Natural killer cell treated with Interleukin-12 subunit alpha and Interleukin-12 subunit beta and Interleukin-15 and Interleukin-18, amount 100 ng/mL, for 72 hours (primary cell): Measurements from ENCODE around the gene TLR1. TPM values are rescaled to one million over a fixed set of nuclear protein-coding genes. Genes with fewer than 3 reads are reported as not detected.
"Not testable (repeated sequence)": the region's sequence is repeated elsewhere in the genome, so short reads cannot be mapped to it uniquely, and the experiment has no call there.

Experiments
- ATAC-seq, 2 donors: fragments of 150-1000 bp; cut with Tn5 transposase in 1 of 2; sonication (Bioruptor Pico), chemical (Tn5 transposase) in 1 of 2; 2 replicates each; pipeline ENCODE4 v1.10.0; 2021
- DNase-seq: peaks from one replicate; pipeline ENCODE4 v3.0.0; 2022; ENCODE audit warnings: low spot score
- H3K27ac Mint-ChIP-seq, 2 donors: 1 replicate in 1 of 2; 2 replicates in 1 of 2; pipeline ENCODE4 v1.8.0; 2022; ENCODE audit warnings: mixed read lengths in 2 of 2, mild to moderate bottlenecking in 1 of 2, moderate library complexity in 1 of 2
- H3K27me3 Mint-ChIP-seq, 2 donors: 1 replicate in 1 of 2; 2 replicates in 1 of 2; pipeline ENCODE4 v1.8.0; 2022; ENCODE audit warnings: mixed read lengths in 2 of 2
- H3K36me3 Mint-ChIP-seq: one replicate; pipeline ENCODE4 v1.8.0; 2022; ENCODE audit warnings: mixed read lengths
- H3K4me1 Mint-ChIP-seq, 2 donors: 1 replicate in 1 of 2; 2 replicates in 1 of 2; pipeline ENCODE4 v1.8.0; 2022; ENCODE audit warnings: low read depth in 2 of 2, mixed read lengths in 2 of 2, mild to moderate bottlenecking in 1 of 2
- H3K4me3 Mint-ChIP-seq: one replicate; pipeline ENCODE4 v1.8.0; 2022; ENCODE audit warnings: mixed read lengths
- H3K9me3 Mint-ChIP-seq: 2 replicates; pipeline ENCODE4 v1.8.0; 2022; ENCODE audit warnings: mixed read lengths
- total RNA-seq, 2 donors: library from RNA; stranded (reverse); gene quantifications; one replicate each; pipeline ENCODE4 v1.2.3, GENCODE V29; 2022

Gene TLR1
- total RNA-seq, 2 donors from 2014 or later, result 12.6 to 15.5 TPM

DNA sequence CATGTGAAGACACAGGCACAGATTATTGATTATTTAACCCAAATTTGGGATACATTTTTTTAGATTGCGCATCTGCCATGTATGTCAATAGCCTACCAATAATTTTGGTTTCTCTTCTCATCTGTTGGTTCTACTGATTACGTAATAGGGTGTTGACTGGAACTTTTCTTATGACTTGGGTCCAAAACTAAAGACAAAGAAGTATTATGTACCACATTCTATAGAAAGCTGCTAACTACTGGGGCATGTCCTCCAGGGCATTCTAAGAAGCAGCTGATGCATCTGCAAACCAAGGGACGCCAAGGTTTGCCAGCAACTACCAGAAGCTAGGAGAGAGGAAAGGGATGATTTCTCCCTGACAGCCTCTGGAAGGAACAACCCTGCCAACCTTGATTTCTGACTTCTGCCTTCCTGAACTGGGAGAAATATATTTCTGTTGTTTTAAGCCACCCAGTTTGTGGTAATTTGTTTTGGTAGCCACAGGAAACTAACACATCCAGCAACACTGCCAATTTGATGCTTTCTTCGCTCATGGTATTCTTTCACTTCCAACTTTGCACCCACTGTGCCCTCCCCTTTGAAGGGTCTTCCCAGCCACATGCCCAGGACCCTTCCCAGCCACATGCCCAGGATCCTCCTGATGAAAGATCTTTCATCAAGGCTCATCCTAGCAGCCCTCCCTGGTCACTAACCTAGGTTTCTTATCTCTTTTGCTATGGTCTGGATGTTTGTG, 15.9 kb upstream of the TLR1 start:
- H3K4me1 Mint-ChIP-seq, result peaks cover 20 to 28% of the 10 kb centered on the region in 2 donors

DNA sequence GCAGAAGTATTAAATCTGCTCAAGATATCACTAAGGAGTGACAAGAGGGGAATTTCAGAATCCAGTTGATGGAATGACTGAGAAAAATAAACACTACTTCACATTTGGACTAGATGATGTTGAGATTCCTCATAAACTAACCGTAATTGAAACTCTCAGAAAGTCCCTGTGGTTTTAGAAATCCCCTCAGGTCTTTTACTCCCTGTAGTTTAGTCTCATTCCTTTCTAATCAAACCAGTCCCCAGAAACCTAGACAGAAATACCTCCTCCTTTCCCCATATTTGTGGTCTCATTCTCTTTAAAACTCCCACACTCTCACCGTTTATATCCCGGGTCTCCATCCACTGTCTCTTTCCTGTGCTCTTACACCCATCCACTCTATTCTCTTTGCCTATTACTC, 15.0 kb upstream of the TLR1 start:
- Mint-ChIP-seq H3K4me3 (peak overlapping the region; percentile 72), H3K27ac (peak overlapping the region; percentile 68 to 71), H3K4me1 (peaks cover 20 to 28% of the 10 kb centered on the region in 2 donors), H3K9me3 (peaks cover 3% of the 10 kb centered on the region), H3K36me3 (peaks cover 19% of the 10 kb centered on the region), H3K27me3 (no peaks in the 10 kb centered on the region)
- DNase-seq, result no peak
- peak; percentile 58 to 76 for ATAC-seq

More for the DNA sequence above, 15.9 kb upstream of the TLR1 start:
- DNase-seq, result no peak
- Mint-ChIP-seq H3K27me3 (no peaks in the 10 kb centered on the region), H3K27ac (peak overlapping the region; percentile 68 to 71), H3K36me3 (peaks cover 19% of the 10 kb centered on the region), H3K9me3 (peaks cover 3% of the 10 kb centered on the region), H3K4me3 (peak overlapping the region; percentile 72)
- peak; percentile 64 to 76 for ATAC-seq

DNA sequence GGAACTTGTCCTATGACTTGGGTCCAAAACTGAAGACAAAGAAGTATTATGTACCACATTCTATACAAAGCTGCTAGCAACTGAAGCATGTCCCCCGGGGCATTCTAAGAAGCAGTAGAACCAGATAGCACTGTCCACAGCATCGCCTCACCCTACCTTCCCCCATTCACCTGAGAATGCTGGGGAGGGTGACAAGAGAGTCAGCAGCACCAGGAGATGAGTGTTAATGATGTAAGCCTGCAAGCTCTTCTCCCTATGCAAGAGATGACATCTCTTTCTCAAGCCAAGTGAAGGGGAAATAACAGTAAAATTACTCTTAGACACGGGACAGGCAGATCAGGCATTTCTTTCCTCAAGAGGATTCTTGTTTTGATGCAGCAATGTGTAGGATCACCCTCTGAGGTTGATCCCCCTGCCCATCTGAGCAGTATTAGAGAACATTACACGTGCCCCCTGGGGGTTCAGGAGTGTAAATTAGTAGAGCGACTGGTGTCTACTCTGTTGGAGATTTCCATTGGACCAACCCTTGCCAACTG, 13.9 kb upstream of the TLR1 start:
- ATAC-seq, result no peak
- no peak overlapping the region for H3K4me3 Mint-ChIP-seq
- H3K27me3 Mint-ChIP-seq, result no peaks in the 10 kb centered on the region
- no peak for DNase-seq
- H3K27ac Mint-ChIP-seq, result peak overlapping the region in 1 of 2 donors; percentile 35
- H3K4me1 Mint-ChIP-seq, result peaks cover 20 to 29% of the 10 kb centered on the region in 2 donors
- H3K36me3 Mint-ChIP-seq, result peaks cover 19% of the 10 kb centered on the region
- peaks cover 3% of the 10 kb centered on the region for H3K9me3 Mint-ChIP-seq

DNA sequence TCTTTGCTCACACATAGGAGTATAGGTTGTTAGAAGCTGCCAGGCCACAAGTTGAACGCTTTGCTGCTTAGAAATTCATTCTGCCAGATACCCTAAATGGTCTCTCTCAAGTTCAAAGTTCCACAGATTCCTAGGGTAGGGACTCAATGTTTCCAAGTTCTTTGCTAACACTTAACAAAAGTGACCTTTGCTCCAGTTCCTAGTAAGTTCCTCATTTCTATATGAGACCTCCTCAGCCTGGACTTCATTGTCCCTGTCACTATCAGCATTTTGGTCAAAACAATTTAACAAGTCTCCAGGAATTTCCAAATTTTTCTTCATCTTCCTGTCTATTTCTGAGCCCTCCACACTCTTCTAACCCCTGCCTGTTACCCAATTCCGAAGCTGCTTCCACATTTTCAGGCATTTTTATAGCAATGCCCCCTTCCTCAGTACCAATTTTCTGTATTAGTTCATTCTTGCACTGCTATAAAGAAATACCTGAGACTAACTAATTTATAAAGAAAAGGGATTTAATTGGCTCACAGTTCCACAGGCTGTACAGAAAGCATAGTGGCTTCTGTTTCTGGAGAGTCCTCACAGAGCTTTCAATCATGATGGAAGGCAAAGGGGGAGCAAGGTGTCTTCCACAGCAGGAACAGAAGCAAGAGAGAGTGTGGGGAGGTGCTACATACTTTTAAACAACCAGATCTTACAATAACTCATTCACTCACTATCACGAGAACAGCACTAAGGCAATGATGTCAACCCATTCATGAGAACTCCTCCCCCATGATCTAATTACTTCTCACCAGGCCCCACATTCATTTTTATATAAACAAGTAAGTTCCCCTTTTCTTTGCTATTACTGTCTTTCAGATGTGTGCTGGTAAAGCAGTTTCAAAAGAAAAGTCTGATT, 11.5 kb upstream of the TLR1 start:
- DNase-seq (no peak), ATAC-seq (no peak)
- peaks cover 8% of the 10 kb centered on the region for H3K36me3 Mint-ChIP-seq
- H3K4me1 Mint-ChIP-seq, result peaks cover 20 to 30% of the 10 kb centered on the region in 2 donors
- no peaks in the 10 kb centered on the region for H3K27me3 Mint-ChIP-seq
- H3K4me3 Mint-ChIP-seq, result no peak overlapping the region
- H3K9me3 Mint-ChIP-seq, result no peaks in the 10 kb centered on the region
- no peak overlapping the region for H3K27ac Mint-ChIP-seq

DNA sequence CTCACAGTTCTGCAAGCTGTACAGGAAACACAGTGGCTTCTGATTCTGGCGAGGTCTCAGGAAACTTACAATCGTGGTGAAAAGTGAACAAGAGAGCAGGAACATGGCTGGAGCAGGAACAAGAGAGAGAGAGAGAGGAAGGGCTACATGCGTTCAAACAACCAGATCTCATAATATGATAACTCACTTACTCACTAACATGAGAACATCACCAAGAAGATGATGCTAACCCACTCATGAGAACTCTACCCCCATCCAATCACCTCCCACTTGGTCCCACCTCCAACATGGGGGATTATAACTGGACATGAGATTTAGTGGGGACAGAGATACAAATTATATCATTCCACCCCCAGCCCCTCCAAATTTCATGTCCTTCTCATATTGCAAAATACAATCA, 9.8 kb upstream of the TLR1 start:
- peaks cover 4 to 14% of the 10 kb centered on the region in 2 donors for H3K4me1 Mint-ChIP-seq
- ATAC-seq (no peak), DNase-seq (no peak)
- H3K27ac Mint-ChIP-seq, result no peak overlapping the region
- no peak overlapping the region for H3K4me3 Mint-ChIP-seq
- peaks cover 8% of the 10 kb centered on the region for H3K36me3 Mint-ChIP-seq
- H3K9me3 Mint-ChIP-seq, result no peaks in the 10 kb centered on the region
- no peaks in the 10 kb centered on the region for H3K27me3 Mint-ChIP-seq

DNA sequence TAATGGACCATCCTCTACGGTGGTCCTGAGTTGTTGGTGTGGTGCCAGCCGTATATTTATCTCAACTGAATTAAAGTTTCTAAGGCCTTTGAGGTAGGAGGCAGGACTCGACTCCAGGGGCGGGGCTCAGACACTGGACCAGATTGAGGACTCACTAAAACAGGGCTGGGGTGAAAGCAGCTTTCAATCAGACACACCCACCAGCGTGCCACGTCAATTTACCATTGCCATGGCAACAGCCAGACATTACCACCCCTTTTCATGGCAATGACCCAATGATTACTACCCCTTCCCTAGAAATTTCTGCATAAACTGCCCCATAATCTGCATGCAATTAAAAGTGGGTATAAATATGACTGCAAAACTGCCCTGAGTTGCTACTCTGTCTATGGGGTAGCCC, 6.7 kb upstream of the TLR1 start:
- DNase-seq, result no peak
- no peak overlapping the region for H3K27ac Mint-ChIP-seq
- H3K4me1 Mint-ChIP-seq, result peaks cover 0 to 5% of the 10 kb centered on the region in 2 donors
- no peak overlapping the region for H3K4me3 Mint-ChIP-seq
- no peaks in the 10 kb centered on the region for H3K27me3 Mint-ChIP-seq
- ATAC-seq, result no peak
- H3K36me3 Mint-ChIP-seq, result peaks cover 7% of the 10 kb centered on the region
- H3K9me3 Mint-ChIP-seq, result no peaks in the 10 kb centered on the region

DNA sequence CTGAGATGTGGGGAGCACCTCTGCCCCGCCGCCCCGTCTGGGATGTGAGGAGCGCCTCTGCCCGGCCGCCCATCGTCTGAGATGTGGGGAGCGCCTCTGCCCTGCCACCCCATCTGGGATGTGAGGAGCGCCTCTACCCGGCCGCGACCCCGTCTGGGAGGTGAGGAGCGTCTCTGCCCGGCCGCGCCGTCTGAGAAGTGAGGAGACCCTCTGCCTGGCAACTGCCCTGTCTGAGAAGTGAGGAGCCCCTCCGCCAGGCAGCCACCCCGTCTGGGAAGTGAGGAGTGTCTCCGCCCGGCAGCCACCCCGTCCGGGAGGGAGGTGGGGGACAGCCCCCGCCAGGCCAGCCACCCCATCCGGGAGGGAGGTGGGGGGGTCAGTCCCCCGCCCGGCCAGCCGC, 2.9 kb upstream of the TLR1 start:
- ATAC-seq, H3K4me3 Mint-ChIP-seq, DNase-seq, H3K27me3 Mint-ChIP-seq, H3K9me3 Mint-ChIP-seq, H3K27ac Mint-ChIP-seq: not testable (repeated sequence)
- Mint-ChIP-seq H3K36me3 (peaks cover 10% of the 10 kb centered on the region), H3K4me1 (peaks cover 23 to 34% of the 10 kb centered on the region in 2 donors)

DNA sequence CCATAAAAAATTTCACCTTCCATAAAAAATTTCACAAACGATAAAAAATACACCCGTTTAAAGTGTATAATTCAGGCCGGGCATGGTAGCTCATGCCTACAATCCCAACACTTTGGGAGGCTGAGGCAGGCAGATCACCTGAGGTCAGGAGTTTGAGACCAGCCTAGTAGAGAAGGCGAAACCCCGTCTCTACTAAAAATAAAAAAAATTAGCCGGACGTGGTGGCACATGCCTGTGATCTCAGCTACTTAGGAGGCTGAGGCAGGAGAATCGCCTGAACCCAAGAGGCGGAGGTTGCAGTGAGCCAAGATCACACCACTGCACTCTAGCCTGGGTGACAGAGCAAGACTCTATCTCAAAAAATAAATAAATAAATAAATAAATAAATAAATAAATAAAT, 1.7 kb upstream of the TLR1 start:
- peak overlapping the region; percentile 92 to 96 for H3K27ac Mint-ChIP-seq
- H3K4me3 Mint-ChIP-seq, result peak overlapping the region; percentile 93

DNA sequence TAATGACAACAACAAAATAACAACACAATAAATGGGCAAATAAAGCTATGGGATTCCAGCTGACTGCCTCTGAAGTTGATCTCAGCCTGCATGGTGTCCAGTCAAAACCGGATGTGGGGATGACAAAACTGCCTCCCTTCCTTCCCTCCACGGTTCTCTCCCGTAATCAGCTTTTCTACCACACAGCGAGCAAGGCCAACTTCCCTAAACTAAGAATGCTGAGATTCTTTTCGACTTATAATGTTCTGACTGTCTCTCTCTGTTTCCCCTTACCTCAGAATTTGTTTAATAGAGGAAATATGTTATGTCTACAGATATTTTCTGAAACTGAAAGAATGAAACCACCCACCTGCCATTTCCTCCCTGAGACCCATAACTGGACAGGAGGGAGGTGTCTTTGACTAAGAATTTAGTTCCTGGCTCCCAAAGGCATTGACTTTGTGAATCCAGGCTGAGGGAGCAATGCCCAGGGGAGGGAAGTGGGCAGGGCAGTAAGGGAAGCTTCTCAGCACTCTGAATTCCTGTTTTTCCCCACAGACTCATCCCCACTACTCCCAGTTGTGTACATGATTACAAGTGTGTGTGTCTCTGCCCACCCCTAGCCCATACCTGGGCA, 1.0 kb upstream of the TLR1 start:
- peaks cover 27 to 39% of the 10 kb centered on the region in 2 donors for H3K4me1 Mint-ChIP-seq
- peak overlapping the region; percentile 92 to 96 for H3K27ac Mint-ChIP-seq
- no peaks in the 10 kb centered on the region for H3K27me3 Mint-ChIP-seq
- H3K9me3 Mint-ChIP-seq, result peaks cover 5% of the 10 kb centered on the region
- peaks cover 24% of the 10 kb centered on the region for H3K36me3 Mint-ChIP-seq
- peak overlapping the region; percentile 93 for H3K4me3 Mint-ChIP-seq
- ATAC-seq (peak; percentile 70 to 78), DNase-seq (no peak)

More for the DNA sequence above, 1.7 kb upstream of the TLR1 start:
- not testable (repeated sequence) for H3K9me3 Mint-ChIP-seq, DNase-seq, ATAC-seq, H3K27me3 Mint-ChIP-seq
- peaks cover 27 to 39% of the 10 kb centered on the region in 2 donors for H3K4me1 Mint-ChIP-seq
- H3K36me3 Mint-ChIP-seq, result peaks cover 17% of the 10 kb centered on the region

DNA sequence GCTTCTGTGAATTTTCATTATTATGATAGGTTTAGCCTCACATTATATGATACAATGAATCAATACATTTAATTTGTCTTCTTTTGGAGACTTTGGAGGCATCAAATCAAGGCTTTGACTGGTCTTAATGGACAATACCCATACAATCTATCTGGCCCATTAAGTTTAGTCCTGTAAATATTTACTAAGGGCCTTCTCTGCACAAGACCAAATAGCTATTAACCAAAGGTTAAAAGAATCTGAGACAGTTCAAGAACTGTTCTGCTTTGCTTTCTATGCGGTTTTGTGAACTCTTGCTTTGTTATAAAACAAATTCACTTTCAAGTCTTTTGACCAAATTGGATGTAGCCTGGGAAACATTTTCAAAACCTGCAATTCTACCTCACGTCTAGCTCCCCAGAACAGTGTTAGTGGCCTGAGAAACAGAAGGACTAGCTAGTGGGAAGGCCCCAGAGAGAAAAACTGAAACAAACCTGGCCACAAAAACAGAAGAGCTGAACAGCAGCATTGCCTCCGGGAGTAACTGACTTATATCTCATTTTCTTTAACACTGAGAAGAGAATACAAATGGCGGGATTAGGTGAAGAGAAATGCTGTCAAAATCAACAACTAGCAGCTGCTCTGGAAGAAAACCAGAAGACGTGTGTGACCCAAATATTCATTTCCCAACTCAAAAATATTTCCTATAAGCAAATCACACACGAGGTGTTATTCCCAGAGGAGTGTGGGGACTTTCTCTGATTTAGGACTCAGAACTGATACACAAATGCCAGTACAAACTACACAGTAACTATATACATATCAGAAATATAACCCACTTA, 548 bp downstream of the TLR1 start:
- H3K27ac Mint-ChIP-seq, result peak overlapping the region; percentile 92 to 96
- peak; percentile 67 to 75 for ATAC-seq
- H3K27me3 Mint-ChIP-seq, result no peaks in the 10 kb centered on the region
- DNase-seq, result no peak
- peaks cover 39% of the 10 kb centered on the region for H3K36me3 Mint-ChIP-seq
- H3K9me3 Mint-ChIP-seq, result peaks cover 12% of the 10 kb centered on the region
- peaks cover 31 to 39% of the 10 kb centered on the region in 2 donors for H3K4me1 Mint-ChIP-seq
- H3K4me3 Mint-ChIP-seq, result peak overlapping the region; percentile 93

DNA sequence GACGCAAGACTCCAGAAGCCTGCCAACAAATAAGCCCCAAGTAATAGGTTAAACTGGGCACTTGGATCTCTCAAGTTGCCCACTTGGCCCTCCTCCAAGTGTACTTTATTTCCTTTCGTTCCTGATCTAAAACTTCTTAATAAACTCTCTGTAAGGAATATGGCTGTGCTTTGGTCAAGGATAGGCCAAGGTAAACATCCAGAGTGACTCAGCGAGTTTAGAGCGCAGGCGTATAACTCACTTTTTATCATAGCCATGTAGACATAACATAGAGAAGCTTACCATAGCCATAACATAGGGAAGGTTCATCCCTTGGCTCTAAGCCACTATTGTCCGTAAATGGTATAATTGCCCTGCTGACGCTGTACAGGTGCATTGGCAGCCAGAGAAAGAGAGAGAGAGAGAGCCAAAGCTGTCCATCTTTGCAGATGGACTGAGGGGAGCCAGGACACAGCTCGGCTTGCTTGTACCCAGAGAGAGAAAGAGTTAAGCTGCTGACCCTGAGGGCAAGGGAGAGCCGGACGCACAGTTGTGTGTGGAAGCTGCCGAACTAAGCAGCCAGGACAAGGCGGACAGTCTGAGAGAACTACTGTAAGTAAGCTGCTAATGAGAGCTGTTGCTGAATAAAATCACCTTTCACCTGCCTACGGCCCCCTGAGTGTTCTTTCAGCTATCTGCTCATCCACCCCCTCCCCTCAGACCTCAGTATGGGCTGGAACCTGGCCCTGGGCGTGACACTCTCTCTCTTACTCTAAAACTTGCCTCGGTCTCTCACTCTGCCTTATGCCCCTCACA, 1.8 kb downstream of the TLR1 start:
- ATAC-seq, result no peak

DNA sequence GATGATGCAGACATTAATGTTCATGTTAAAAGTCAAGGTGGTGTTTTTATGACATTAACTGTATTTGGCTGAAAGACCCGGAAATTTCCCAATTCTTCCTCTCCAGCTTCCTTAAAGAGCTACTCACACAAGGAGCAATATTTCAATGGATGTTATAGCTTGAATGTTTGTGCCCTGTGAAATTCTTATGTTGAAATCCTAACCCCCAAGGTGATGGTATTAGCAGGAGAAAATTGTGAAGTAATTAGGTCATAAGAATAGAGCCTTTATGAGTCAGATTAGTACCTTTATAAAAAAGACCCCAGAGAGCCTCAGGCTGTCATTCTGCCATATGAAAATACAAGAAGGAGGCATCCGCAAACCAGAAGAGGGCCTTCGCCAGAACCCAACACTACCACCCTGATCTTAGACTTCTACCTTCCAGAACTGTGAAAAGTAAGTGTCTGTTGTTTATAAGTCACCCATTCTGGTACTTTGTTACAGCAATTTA, 3.6 kb downstream of the TLR1 start:
- peaks cover 16% of the 10 kb centered on the region for H3K9me3 Mint-ChIP-seq
- no peak for DNase-seq
- no peak overlapping the region for H3K4me3 Mint-ChIP-seq

More for the DNA sequence above, 1.8 kb downstream of the TLR1 start:
- peak overlapping the region; percentile 92 to 96 for H3K27ac Mint-ChIP-seq
- peaks cover 31 to 39% of the 10 kb centered on the region in 2 donors for H3K4me1 Mint-ChIP-seq
- H3K36me3 Mint-ChIP-seq, result peaks cover 52% of the 10 kb centered on the region
- H3K27me3 Mint-ChIP-seq, result no peaks in the 10 kb centered on the region
- H3K9me3 Mint-ChIP-seq, result peaks cover 13% of the 10 kb centered on the region
- no peak for DNase-seq
- peak overlapping the region; percentile 93 for H3K4me3 Mint-ChIP-seq

More for the DNA sequence above, 3.6 kb downstream of the TLR1 start:
- Mint-ChIP-seq H3K36me3 (peaks cover 70% of the 10 kb centered on the region), H3K4me1 (peaks cover 31 to 38% of the 10 kb centered on the region in 2 donors), H3K27ac (no peak overlapping the region), H3K27me3 (no peaks in the 10 kb centered on the region)
- no peak for ATAC-seq
